Glutamatergic neuron (in vitro differentiated cells): ENCODE data around the gene C12orf56. TPM values are rescaled to one million over a fixed set of nuclear protein-coding genes. Genes with fewer than 3 reads are reported as not detected.

Experiments
- DNase-seq: peaks from one replicate; pipeline ENCODE4 v3.0.0; 2022
- H3K27ac Mint-ChIP-seq: one replicate; pipeline ENCODE4 v1.8.0; 2020; ENCODE audit warnings: mild to moderate bottlenecking, mixed read lengths, inconsistent platforms; ENCODE audit not compliant: unreplicated experiment
- H3K27me3 Mint-ChIP-seq: one replicate; pipeline ENCODE4 v1.8.0; 2020; ENCODE audit warnings: mild to moderate bottlenecking, moderate library complexity, mixed read lengths, inconsistent platforms; ENCODE audit not compliant: unreplicated experiment
- H3K36me3 Mint-ChIP-seq: one replicate; pipeline ENCODE4 v1.8.0; 2020; ENCODE audit warnings: mild to moderate bottlenecking, mixed read lengths, inconsistent platforms; ENCODE audit not compliant: unreplicated experiment
- H3K4me1 Mint-ChIP-seq: one replicate; pipeline ENCODE4 v1.8.0; 2020; ENCODE audit warnings: mild to moderate bottlenecking, low read depth, mixed read lengths, inconsistent platforms; ENCODE audit not compliant: unreplicated experiment
- H3K4me3 Mint-ChIP-seq: one replicate; pipeline ENCODE4 v1.8.0; 2020; ENCODE audit warnings: mild to moderate bottlenecking, mixed read lengths, inconsistent platforms; ENCODE audit not compliant: unreplicated experiment
- H3K9me3 Mint-ChIP-seq: one replicate; pipeline ENCODE4 v1.8.0; 2020; ENCODE audit warnings: mild to moderate bottlenecking, moderate library complexity, mixed read lengths, inconsistent platforms; ENCODE audit not compliant: unreplicated experiment
- CTCF ChIP-seq: fragments of 200-600 bp; sonication (generic); IDR thresholded peaks from one replicate; pipeline ENCODE4 v1.5.0; 2021; ENCODE audit not compliant: partially characterized antibody, unreplicated experiment
- total RNA-seq: library from RNA; stranded (reverse); fragmentation: NEBNext Ultra II Directional; extraction: Animal tissue kit (Norgen Biotek cat#: 25700); gene quantifications from one replicate; pipeline ENCODE4 v1.2.1, GENCODE V29; 2021; ENCODE audit not compliant: unreplicated experiment

The C12orf56 gene
- total RNA-seq, 1 donor from 2014 or later: 1.8 TPM

GRCh38 chr12:64286521-64286920, 104.0 kb downstream of the C12orf56 start:
- Mint-ChIP-seq H3K36me3 (no peaks in the 10 kb centered on the region), H3K4me1 (no peaks in the 10 kb centered on the region), H3K4me3 (no peak overlapping the region), H3K27ac (no peak overlapping the region), H3K27me3 (peaks cover 1% of the 10 kb centered on the region), H3K9me3 (peaks cover 1% of the 10 kb centered on the region)
- no peak for TF ChIP-seq CTCF
- no peak for DNase-seq

GRCh38 chr12:64284256-64284655, 106.3 kb downstream of the C12orf56 start:
- Mint-ChIP-seq H3K27me3 (peaks cover 1% of the 10 kb centered on the region), H3K4me3 (no peak overlapping the region), H3K4me1 (no peaks in the 10 kb centered on the region), H3K36me3 (no peaks in the 10 kb centered on the region), H3K9me3 (peaks cover 1% of the 10 kb centered on the region), H3K27ac (no peak overlapping the region)
- DNase-seq: no peak
- no peak for TF ChIP-seq CTCF

GRCh38 chr12:64278421-64278820, 112.1 kb downstream of the C12orf56 start:
- Mint-ChIP-seq H3K4me1 (no peaks in the 10 kb centered on the region), H3K9me3 (no peaks in the 10 kb centered on the region), H3K36me3 (no peaks in the 10 kb centered on the region), H3K27me3 (no peaks in the 10 kb centered on the region), H3K4me3 (no peak overlapping the region), H3K27ac (no peak overlapping the region)
- no peak for DNase-seq
- no peak for TF ChIP-seq CTCF

GRCh38 chr12:64273527-64274403, 116.8 kb downstream of the C12orf56 start:
- no peaks in the 10 kb centered on the region for H3K9me3 Mint-ChIP-seq
- H3K4me1 Mint-ChIP-seq: no peaks in the 10 kb centered on the region
- H3K4me3 Mint-ChIP-seq: no peak overlapping the region
- peak; percentile 34 for DNase-seq
- H3K36me3 Mint-ChIP-seq: no peaks in the 10 kb centered on the region
- peak; percentile 27 for TF ChIP-seq CTCF
- H3K27me3 Mint-ChIP-seq: peaks cover 3% of the 10 kb centered on the region
- no peak overlapping the region for H3K27ac Mint-ChIP-seq

- no peak for TF ChIP-seq CTCF
- no peaks in the 10 kb centered on the region for H3K9me3 Mint-ChIP-seq
- H3K27ac Mint-ChIP-seq: no peak overlapping the region
- H3K36me3 Mint-ChIP-seq: no peaks in the 10 kb centered on the region
- no peak overlapping the region for H3K4me3 Mint-ChIP-seq
- DNase-seq: no peak
- peaks cover 3% of the 10 kb centered on the region for H3K27me3 Mint-ChIP-seq
- no peaks in the 10 kb centered on the region for H3K4me1 Mint-ChIP-seq
Measured at GRCh38 chr12:64270411-64270810, 120.1 kb downstream of the C12orf56 start.
